ENCODE measurements around the gene SPTBN5.

Gene SPTBN5

DNA sequence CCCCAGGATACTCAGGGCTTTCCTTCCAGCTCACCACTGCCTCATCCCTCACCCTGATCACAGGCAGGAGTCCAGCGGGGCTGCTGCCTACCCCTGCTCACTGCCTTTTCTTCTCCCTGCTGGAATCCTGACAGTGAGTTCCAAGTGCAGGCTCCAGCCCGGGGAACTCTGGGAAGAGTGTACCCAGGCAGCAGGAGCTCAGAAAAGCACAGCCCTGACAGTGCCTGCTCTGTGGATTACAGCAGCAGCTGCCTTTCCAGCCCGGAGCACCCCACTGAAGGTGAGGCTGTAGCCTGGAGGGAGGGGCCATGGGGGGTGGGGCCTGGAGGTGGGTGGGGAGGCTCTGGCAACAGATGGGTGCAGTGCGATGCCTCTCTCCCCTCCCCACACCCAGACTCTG, 72.0 kb downstream of the SPTBN5 start:
- FAIRE-seq: no peak

- no peak for FAIRE-seq
Observed at GRCh38 chr15:41820791-41821423, 72.9 kb downstream of the SPTBN5 start.

GRCh38 chr15:41819455-41820050, 74.3 kb downstream of the SPTBN5 start:
- no peak for FAIRE-seq

DNA sequence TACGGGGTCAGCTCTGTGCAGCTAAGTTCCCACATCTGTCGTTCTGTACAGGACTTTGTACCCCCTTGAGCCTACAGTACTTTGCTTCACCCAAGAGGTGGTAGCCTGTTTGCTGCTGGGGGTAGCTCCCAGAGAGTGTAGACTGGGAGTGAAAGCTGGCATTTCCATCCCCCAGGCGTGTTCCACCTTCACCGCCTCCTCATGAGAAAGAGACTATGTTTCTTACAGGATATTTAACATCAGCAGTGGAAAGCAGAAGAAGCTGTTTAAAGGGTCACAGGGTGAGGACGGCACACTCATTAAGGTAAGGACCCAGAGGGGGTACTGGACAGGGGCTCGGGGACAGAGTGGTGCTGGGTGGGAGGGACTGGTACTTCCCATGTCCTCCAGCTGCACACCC, 76.1 kb downstream of the SPTBN5 start:
- FAIRE-seq: no peak

GRCh38 chr15:41817327-41817726, 76.5 kb downstream of the SPTBN5 start:
- no peak for FAIRE-seq

GRCh38 chr15:41816788-41817187, 77.1 kb downstream of the SPTBN5 start:
- FAIRE-seq: no peak

GRCh38 chr15:41814534-41814933, 79.3 kb downstream of the SPTBN5 start:
- FAIRE-seq: no peak

DNA sequence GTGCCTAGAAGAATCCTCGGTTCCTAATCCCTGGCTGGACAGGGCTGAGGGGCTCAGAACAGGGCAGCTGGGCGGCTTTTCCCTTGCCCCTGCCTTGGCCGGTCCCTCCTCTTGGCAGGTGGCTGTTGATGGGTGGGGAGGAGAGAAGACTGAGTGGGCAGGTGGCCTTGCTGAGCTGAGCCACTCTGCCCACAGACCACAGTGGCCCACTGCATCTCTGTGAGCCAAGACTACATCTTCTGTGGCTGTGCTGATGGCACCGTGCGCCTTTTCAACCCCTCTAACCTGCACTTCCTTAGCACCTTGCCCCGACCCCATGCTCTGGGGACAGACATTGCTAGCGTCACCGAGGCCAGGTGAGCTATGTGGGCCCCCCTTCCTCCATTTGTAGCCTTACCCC, 80.4 kb downstream of the SPTBN5 start:
- no peak for FAIRE-seq

GRCh38 chr15:41812820-41813375, 81.0 kb downstream of the SPTBN5 start:
- FAIRE-seq: no peak

- FAIRE-seq: no peak
Observed at GRCh38 chr15:41811432-41812195, 82.2 kb downstream of the SPTBN5 start.

- no peak for FAIRE-seq
Observed at GRCh38 chr15:41810651-41811431, 83.0 kb downstream of the SPTBN5 start.

DNA sequence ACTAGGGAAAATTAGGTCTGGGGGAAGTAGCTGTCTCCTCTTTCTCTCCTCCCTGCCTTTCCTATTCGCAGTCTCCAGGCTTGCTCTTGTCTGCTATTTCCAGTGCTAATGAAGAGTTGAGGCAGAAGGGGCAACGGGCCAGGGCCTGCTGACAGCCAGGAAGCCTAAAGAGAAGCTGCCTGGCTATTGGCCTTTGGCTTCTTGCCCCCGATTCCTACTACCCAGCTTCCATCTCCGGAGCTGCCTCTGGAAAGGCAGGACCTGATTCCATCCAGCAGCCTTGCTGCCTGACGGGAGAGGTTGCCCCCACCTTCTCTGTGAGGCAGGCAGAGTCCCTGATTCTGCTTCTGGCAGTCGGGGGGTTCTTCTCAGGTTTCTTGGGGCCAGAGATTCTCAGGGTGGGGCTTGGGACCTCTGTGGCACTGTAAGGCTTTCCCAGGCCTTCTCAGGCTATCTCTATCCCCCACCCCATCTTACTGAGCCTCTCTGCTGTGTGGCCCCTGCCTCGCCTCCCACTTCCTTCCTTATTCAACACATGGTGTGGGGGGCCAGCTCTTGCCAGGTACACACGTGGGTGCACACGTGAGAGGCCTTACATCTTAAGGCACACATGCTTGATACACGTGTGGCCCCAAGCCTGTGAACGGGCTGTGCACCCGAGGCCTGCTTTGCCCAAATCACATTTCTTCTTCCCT, 84.2 kb downstream of the SPTBN5 start:
- FAIRE-seq: no peak

- no peak for FAIRE-seq
Observed at GRCh38 chr15:41809121-41809520, 84.7 kb downstream of the SPTBN5 start.

GRCh38 chr15:41806291-41807181, 87.3 kb downstream of the SPTBN5 start:
- no peak for FAIRE-seq

- no peak for FAIRE-seq
Observed at GRCh38 chr15:41805711-41806110, 88.1 kb downstream of the SPTBN5 start.

DNA sequence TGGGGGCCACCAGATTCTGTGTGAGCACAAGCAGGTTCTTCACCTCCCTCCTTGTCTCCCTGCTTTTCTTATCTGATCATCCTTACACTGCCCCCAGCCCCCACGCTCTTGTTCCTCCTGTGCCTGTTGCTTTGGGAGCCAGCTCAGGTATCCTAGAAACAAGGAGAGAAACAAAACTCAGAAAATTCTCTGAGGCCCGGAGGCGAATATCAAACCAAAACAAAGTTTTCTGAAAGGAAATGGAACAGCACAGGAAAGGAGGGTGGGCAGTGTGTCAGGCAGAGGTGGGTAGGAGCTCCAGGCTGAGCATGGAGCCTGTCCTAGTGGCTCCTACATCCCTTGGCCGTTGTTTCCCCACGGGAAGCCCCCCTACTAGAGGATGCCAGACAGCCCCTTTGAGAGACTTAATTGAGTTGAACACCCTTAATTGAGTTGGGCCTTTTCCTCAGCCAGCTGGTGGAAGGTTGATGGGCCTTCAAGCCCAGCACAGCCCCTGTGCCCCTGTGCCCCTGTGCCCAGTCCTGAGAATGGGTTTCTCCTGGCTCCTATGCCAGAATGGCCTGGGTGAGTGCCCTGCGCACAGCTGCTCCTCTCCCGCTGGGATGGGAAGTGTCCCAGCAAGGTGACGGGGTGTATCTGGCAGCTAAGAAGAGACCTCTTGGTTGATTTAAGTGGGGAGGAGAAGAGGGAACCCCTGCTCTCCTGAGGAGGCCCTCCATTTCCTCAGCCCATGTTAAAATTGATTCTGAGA, 88.8 kb downstream of the SPTBN5 start:
- FAIRE-seq: no peak

- FAIRE-seq: no peak
Observed at GRCh38 chr15:41804361-41804760, 89.5 kb downstream of the SPTBN5 start.

DNA sequence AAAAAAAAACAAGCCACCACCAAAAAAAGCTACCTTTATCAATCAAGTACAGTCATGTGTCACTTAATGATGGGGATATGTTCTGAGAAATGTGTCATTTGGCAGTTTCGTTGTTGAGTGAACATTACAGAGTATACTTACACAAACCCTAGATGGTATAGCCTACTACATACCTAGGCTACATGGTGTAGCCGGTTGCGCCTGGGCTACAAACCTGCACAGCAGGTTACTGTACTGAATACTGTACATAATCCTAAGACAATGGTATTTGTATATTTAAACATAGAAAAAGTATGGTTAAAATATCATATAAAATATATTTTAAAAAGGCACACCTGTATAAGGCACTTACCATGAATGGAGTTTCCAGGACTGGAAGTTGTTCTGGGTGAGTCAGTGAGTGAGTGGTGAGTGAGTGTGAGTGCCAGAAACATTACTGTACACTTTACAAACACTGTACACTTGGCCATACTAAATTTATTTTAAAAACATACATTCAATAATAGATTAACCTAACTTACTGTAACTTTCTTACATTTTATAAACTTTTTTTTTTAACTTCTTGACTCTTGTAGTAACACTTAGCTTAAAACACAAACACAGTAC, 91.9 kb downstream of the SPTBN5 start:
- FAIRE-seq: no peak

DNA sequence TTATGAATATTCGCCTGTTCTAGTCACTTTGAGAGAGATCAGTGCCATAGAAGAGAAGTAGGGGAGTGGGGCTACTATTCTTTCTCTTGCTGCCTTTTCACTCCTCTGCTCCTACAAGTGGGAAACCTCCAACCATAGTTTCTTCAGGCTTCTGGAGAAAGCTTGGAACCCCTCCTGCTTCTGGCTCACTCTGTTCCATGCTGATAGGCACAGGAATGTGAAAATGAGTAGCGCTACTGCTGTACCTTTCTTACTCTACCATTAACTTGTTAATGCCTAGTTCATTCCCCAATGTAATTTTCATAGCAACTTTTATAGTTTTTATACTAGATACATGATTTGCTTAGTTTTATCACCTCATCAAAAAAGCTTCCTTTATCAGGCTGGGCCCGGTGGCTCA, 92.7 kb downstream of the SPTBN5 start:
- FAIRE-seq: no peak

DNA sequence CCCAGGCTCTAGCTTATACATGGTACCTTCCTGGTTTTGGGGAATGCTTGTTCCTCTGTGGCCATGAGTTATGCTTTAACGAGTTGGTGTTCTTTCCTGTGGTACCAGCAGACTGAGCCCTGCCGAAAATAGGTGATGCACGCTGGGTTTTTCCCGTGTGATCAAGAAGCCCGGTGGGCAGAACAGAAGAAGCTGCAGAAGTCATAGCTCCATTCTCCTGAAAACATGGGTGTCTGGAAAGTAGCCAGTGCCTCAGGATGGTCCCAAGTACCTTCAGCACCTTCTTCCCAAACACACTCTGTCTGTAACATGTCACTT, 94.4 kb downstream of the SPTBN5 start:
- FAIRE-seq: no peak
